GM12878 (cell line): ENCODE measurements around the gene HTD2. TPM values are rescaled to one million over a fixed set of nuclear protein-coding genes. Genes with fewer than 3 reads are reported as not detected.
A peak's percentile ranks its signal among the peaks of the same experiment; 100 is the strongest.

ENCODE experiments used
- ATAC-seq: fragments of 200-7000 bp; cut with Tn5 transposase; 3 replicates; pipeline ENCODE4 v1.9.1; 2020; ENCODE audit warnings: mild to moderate bottlenecking, moderate library complexity
- BruUV-seq: library from RNA; stranded (reverse); fragments of 400-500 nt; replicated peaks from 2 replicates; lab custom pipeline; 2021; lab: Mats Ljungman, UMichigan
- CTCF ChIA-PET: fragments of 300-600 bp; sonication (Branson Sonifier 250); formaldehyde crosslinking; extraction: SDS; loops from one replicate; lab custom pipeline; 2021; ENCODE audit warnings: inconsistent platforms; lab: Yijun Ruan, JAX
- POLR2A ChIA-PET: fragments of 350-600 bp; formaldehyde crosslinking; extraction: SDS; loops from one replicate; lab custom pipeline; 2021; ENCODE audit warnings: inconsistent platforms; lab: Charles Lee
- RAD21 ChIA-PET: fragments of 300-600 bp; sonication (Branson Sonifier 250); formaldehyde crosslinking; loops from one replicate; lab custom pipeline; 2023; ENCODE audit warnings: antibody characterized with exemption; ENCODE audit not compliant: unreplicated experiment; lab: Charles Lee
- SMC1A ChIA-PET: fragments of 300-600 bp; sonication (Branson Sonifier 250); formaldehyde crosslinking; loops from one replicate; lab custom pipeline; 2023; ENCODE audit not compliant: unreplicated experiment, uncharacterized antibody; lab: Charles Lee
- DNase-seq: peaks from one replicate; pipeline ENCODE4 v3.0.0-alpha.2; 2011; ENCODE audit warnings: low read depth, low spot score
- FAIRE-seq: peaks from 3 replicates; lab custom pipeline; 2011; peaks lifted over from hg19 to GRCh38; lab: Jason Lieb, UNC
- H2AFZ ChIP-seq: 2 replicates; pipeline ENCODE4 v1.6.0; 2011; ENCODE audit warnings: low read depth, low read length, control low read depth; ENCODE audit not compliant: control insufficient read depth
- H3K27ac ChIP-seq: 2 replicates; pipeline ENCODE4 v1.5.1; 2011; ENCODE audit warnings: control low read depth; ENCODE audit not compliant: control insufficient read depth, insufficient read depth
- H3K27me3 ChIP-seq, 2 experiments: replicated peaks in 1 of 2; 2 replicates each; pipeline versions ENCODE4 v1.6.0 to v1.6.1; 2011; ENCODE audit warnings: low read length in 1 of 2; ENCODE audit not compliant: control insufficient read depth in 2 of 2, insufficient read depth in 2 of 2
- H3K36me3 ChIP-seq, 2 experiments: 2 replicates each; pipeline ENCODE4 v1.5.1; 2011; ENCODE audit warnings: low read length in 1 of 2; ENCODE audit not compliant: control insufficient read depth in 2 of 2, insufficient read depth in 2 of 2
- H3K4me1 ChIP-seq: 2 replicates; pipeline ENCODE4 v1.6.1; 2011; ENCODE audit warnings: mild to moderate bottlenecking, low read length, moderate library complexity, mixed read lengths; ENCODE audit not compliant: control insufficient read depth, insufficient read depth
- H3K4me2 ChIP-seq: 2 replicates; pipeline ENCODE4 v1.6.0; 2011; ENCODE audit warnings: control low read depth; ENCODE audit not compliant: control insufficient read depth, insufficient read depth
- H3K4me3 ChIP-seq: fragments of 200-600 bp; sonication (generic); 2 replicates; pipeline ENCODE4 v1.5.1; 2016
- H3K79me2 ChIP-seq: 2 replicates; pipeline ENCODE4 v1.6.0; 2011; ENCODE audit warnings: low read length; ENCODE audit not compliant: control insufficient read depth, insufficient read depth
- H3K9ac ChIP-seq: 2 replicates; pipeline ENCODE4 v1.8.0; 2011; ENCODE audit warnings: low read length, control low read depth, mixed read lengths; ENCODE audit not compliant: control insufficient read depth, insufficient read depth
- H3K9me3 ChIP-seq: replicated peaks from 3 replicates; pipeline ENCODE4 v1.5.1; 2011; ENCODE audit warnings: mild to moderate bottlenecking, low read length; ENCODE audit not compliant: control insufficient read depth, insufficient read depth
- H4K20me1 ChIP-seq: 2 replicates; pipeline ENCODE4 v1.6.0; 2011; ENCODE audit not compliant: control insufficient read depth, insufficient read depth
- EZH2 ChIP-seq: IDR thresholded peaks from 2 replicates; pipeline ENCODE4 v1.6.1; 2012; ENCODE audit warnings: low read depth, mild to moderate bottlenecking, control low read depth, inconsistent platforms, low read length, borderline replicate concordance; ENCODE audit not compliant: control insufficient read depth
- IKZF2 ChIP-seq, 2 experiments: fragments of 450-650 bp; IDR thresholded peaks; 2 replicates each; pipeline ENCODE4 v1.6.1; 2017; ENCODE audit warnings: mild to moderate bottlenecking in 2 of 2, moderate library complexity in 2 of 2
- KDM1A ChIP-seq: fragments of 200-600 bp; sonication (generic); IDR thresholded peaks from 2 replicates; pipeline ENCODE4 v1.6.1; 2016; ENCODE audit warnings: borderline replicate concordance
- RB1 ChIP-seq: fragments of 450-650 bp; formaldehyde crosslinking; IDR thresholded peaks from 2 replicates; pipeline ENCODE4 v1.6.1; 2017; ENCODE audit warnings: mild to moderate bottlenecking, borderline replicate concordance
- RELA ChIP-seq: fragments of 450-650 bp; IDR thresholded peaks from 2 replicates; pipeline ENCODE4 v1.8.0; 2014; ENCODE audit warnings: borderline replicate concordance; ENCODE audit not compliant: partially characterized antibody
- SUZ12 ChIP-seq: fragments of 200-600 bp; sonication (generic); IDR thresholded peaks from one replicate; pipeline ENCODE4 v1.6.1; 2018; ENCODE audit warnings: antibody characterized with exemption, mild to moderate bottlenecking; ENCODE audit not compliant: unreplicated experiment
- YY1 ChIP-seq: IDR thresholded peaks from 2 replicates; pipeline ENCODE4 v1.6.1; 2011; ENCODE audit warnings: low read depth, mild to moderate bottlenecking, low read length
- WGBS: methylation state at CpG from one replicate; pipeline ENCODE4 v1.1.6; 2016; ENCODE audit warnings: low lambda C conversion rate; ENCODE audit not compliant: insufficient replicate concordance, insufficient coverage; ENCODE audit errors: missing lambda C conversion rate; 5-methylcytosine and 5-hydroxymethylcytosine counted together
- in situ Hi-C: fragments of 300-500 bp; cut with MboI; formaldehyde crosslinking; loops from 9 replicates; pipeline ENCODE4 v1.14.3; 2018; ENCODE audit warnings: mixed read lengths
- intact Hi-C: fragments of 100-400 bp; cut with micrococcal nuclease; formaldehyde crosslinking; loops from one replicate; pipeline ENCODE4 v1.14.2; 2022; ENCODE audit not compliant: unreplicated experiment
- polyA plus RNA-seq, 11 experiments: library from polyadenylated mRNA; depleted of rRNA in 4 of 11; unstranded in 6 of 11; stranded (reverse) in 5 of 11; fragments of >200 nt; fragmentation: Nextera tagmentation in 4 of 11; fragmentation: Illumina TruSeq in 1 of 11; extraction: Ambion mirVana in 4 of 11; extraction: Trizol in 1 of 11; gene quantifications; 1 replicate in 1 of 11; 2 replicates in 10 of 11; pipeline versions ENCODE4 v1.2.1 to v1.2.3, GENCODE V29; 2011 to 2016; ENCODE audit warnings: inconsistent platforms in 2 of 11, missing spikeins in 2 of 11, low read depth in 1 of 11
- total RNA-seq, 4 experiments: library from RNA; depleted of rRNA in 3 of 4; stranded (reverse); fragments of >200 nt in 3 of 4; fragmentation: Illumina TruSeq in 1 of 4; extraction: Trizol in 1 of 4; gene quantifications; 2 replicates each; pipeline versions ENCODE4 v1.2.1 to v1.2.3, GENCODE V29; 2013 to 2021
- TF ChIP-seq, protein P1 (sequence below): IDR thresholded peaks from 2 replicates; pipeline ENCODE4 v1.6.1; 2011; ENCODE audit warnings: mild to moderate bottlenecking, low read depth, low read length, moderate library complexity; ENCODE audit not compliant: insufficient replicate concordance
- TF ChIP-seq, protein P2 (sequence below): fragments of 450-650 bp; IDR thresholded peaks from 2 replicates; pipeline ENCODE4 v1.6.1; 2017; ENCODE audit warnings: mild to moderate bottlenecking, low read depth, inconsistent platforms; ENCODE audit not compliant: poor library complexity, severe bottlenecking

Gene HTD2
- total and polyA plus RNA-seq, 10 of the 15 experiments (the other 5 are each of a cell fraction or from before 2014, with no cell fraction given), result 5.9 to 24.7 (median 9.5) TPM

DNA sequence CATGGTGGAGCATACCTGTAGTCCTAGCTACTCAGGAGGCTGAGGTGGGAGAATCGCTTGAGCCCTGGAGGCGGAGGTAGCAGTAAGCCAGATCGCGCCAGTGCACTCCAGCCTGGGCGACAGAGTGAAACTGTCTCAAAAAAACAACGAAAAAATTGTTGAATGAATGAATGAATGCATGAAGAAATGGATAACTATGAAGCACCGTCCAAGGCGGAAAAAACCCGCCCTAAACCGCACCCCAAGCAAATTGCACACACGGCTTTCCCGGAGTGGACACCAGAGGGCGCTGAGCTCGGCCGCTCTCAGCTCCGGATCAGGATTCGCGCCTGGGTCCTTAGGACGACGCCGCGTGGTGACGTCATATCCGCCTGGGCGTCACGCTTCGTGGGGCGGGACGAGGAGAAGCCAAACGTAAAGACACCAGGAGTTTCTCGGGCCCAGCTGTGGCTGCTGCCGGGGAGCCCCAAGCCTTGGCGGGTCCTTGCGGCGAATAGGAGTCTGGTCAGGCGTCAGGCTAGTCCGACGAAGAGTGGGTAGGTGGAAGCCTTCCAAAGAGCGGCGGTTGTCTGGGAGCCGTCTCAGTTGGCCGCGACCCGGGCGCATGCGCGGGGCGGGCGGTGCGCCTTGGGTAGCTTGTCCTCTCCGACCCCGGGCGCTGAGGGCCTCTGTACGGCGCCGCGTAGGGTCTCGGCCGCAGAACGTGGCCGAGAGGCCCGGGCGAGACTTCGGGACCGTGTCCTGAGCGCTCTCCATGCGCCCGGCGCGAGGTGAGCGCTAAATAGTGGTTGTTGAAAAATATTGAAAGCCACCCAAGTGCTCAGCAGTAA lies at the start of gene HTD2, which contains the start of gene RPP14 (continued):
- no peak for TF ChIP-seq EZH2
- no peak for TF ChIP-seq KDM1A
- TF ChIP-seq YY1, result peak; percentile 77
- peak; percentile 45 for TF ChIP-seq RELA
- TF ChIP-seq, protein P1, sequence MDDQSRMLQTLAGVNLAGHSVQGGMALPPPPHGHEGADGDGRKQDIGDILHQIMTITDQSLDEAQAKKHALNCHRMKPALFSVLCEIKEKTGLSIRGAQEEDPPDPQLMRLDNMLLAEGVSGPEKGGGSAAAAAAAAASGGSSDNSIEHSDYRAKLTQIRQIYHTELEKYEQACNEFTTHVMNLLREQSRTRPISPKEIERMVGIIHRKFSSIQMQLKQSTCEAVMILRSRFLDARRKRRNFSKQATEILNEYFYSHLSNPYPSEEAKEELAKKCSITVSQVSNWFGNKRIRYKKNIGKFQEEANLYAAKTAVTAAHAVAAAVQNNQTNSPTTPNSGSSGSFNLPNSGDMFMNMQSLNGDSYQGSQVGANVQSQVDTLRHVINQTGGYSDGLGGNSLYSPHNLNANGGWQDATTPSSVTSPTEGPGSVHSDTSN, result no peak
- TF ChIP-seq RB1, result peak; percentile 93; the same call in 1 of the 2 replicates
- TF ChIP-seq, all 136 proteins: peak for 73

DNA sequence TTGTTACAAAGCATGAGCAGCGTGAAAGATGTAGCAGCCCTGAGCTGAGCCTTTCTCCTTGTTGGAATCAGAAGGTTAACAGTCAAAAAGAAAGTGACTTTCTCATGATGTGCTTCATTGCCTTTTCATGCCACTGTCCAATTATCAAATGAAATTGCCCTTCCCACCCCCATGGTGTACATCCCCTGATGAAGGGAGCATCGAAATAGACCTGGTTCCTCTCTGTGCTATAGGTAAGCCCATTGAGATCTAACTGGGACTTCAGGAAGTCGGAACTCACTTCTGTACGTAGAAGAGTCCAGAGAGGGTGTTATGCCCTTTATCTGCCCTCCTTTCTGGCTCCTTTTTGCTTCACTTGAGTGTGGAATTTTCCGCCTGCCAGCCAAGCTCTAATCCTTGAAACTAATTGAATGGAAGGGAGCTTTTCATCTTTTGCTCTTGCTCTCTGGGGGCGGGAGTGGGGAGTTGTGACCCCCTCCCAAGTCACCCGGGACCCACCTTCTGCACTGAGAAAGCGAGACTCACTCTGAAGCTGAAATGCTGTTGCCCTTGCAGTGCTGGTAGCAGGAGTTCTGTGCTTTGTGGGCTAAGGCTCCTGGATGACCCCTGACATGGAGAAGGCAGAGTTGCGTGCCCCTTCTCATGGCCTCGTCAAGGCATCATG lies 47.8 kb upstream of the HTD2 start:
- TF ChIP-seq IKZF2 (IDR thresholded peaks at IDR 0.05) (peak in 1 of 2 experiments; percentile 15; a peak in 1 of 4 replicates), SUZ12 (no peak)
- TF ChIP-seq, protein P2, sequence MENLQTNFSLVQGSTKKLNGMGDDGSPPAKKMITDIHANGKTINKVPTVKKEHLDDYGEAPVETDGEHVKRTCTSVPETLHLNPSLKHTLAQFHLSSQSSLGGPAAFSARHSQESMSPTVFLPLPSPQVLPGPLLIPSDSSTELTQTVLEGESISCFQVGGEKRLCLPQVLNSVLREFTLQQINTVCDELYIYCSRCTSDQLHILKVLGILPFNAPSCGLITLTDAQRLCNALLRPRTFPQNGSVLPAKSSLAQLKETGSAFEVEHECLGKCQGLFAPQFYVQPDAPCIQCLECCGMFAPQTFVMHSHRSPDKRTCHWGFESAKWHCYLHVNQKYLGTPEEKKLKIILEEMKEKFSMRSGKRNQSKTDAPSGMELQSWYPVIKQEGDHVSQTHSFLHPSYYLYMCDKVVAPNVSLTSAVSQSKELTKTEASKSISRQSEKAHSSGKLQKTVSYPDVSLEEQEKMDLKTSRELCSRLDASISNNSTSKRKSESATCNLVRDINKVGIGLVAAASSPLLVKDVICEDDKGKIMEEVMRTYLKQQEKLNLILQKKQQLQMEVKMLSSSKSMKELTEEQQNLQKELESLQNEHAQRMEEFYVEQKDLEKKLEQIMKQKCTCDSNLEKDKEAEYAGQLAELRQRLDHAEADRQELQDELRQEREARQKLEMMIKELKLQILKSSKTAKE, result no peak
- Histone ChIP-seq H2AFZ (no peak overlapping the region), H3K4me1 (no peaks in the 10 kb centered on the region), H3K79me2 (no peaks in the 10 kb centered on the region), H3K4me2 (no peak overlapping the region), H3K36me3 (peaks cover 0 to 12% of the 10 kb centered on the region in 2 experiments; a peak in 2 of 4 replicates), H4K20me1 (no peaks in the 10 kb centered on the region), H3K9me3 (no peaks in the 10 kb centered on the region), H3K4me3 (no peak overlapping the region), H3K27ac (no peak overlapping the region), H3K9ac (no peak overlapping the region), H3K27me3 (no peaks in the 10 kb centered on the region)
- 63% methylated on average over 10 of the region's 10 CpGs for WGBS
- RAD21 ChIA-PET, result no interaction called here
- in situ Hi-C loops (no loop called here), intact Hi-C loops (no loop called here)
- POLR2A ChIA-PET, result interaction anchor here (0.6 to 1.5 kb wide), 3 partner anchors 17 to 24 kb away, joined by 3 read pairs; no protein-coding TSS in a partner anchor
- BruUV-seq, result no TSS peak
- SMC1A ChIA-PET, result interaction anchor here (0.9 to 1.2 kb wide), 4 partner anchors 20 to 48 kb away, joined by 3 read pairs; partner anchors contain the start of genes HTD2 and RPP14
- CTCF ChIA-PET, result interaction anchor here (1.3 kb wide), 1 partner anchor 81 kb away, joined by 3 read pairs; no protein-coding TSS in a partner anchor
- ATAC-seq (peak; percentile 57; the same call in 2 of the 3 replicates), FAIRE-seq (no peak), DNase-seq (no peak)
